ENCODE results near the gene CHM.
"Not testable (repeated sequence)": the region's sequence is repeated elsewhere in the genome, so short reads cannot be mapped to it uniquely, and the experiment has no call there.

CHM gene

GRCh38 chrX:86039625-86040568 lies 7.5 kb downstream of the CHM start:
- no peak for TF ChIP-seq CTCF (IDR thresholded peaks at IDR 0.05; ENCODE audit: low read depth, low read length, missing control alignments)
- no peak for DNase-seq (ENCODE audit: extremely low read depth, low read depth)
- H3K4me3 ChIP-seq (replicated peaks; ENCODE audit: low read depth, low read length) = no peak overlapping the region

GRCh38 chrX:86033385-86033784 lies 14.0 kb downstream of the CHM start:
- no peak for DNase-seq (ENCODE audit: extremely low read depth, low read depth)
- no peak for TF ChIP-seq CTCF (IDR thresholded peaks at IDR 0.05; ENCODE audit: low read depth, low read length, missing control alignments)
- H3K4me3 ChIP-seq (replicated peaks; ENCODE audit: low read depth, low read length) = no peak overlapping the region

- no peak for TF ChIP-seq CTCF (IDR thresholded peaks at IDR 0.05; ENCODE audit: low read depth, low read length, missing control alignments)
- no peak overlapping the region for H3K4me3 ChIP-seq (replicated peaks; ENCODE audit: low read depth, low read length)
- no peak for DNase-seq (ENCODE audit: extremely low read depth, low read depth)
Observed at GRCh38 chrX:86028681-86029080, 18.7 kb downstream of the CHM start.

- no peak for TF ChIP-seq CTCF (IDR thresholded peaks at IDR 0.05; ENCODE audit: low read depth, low read length, missing control alignments)
- H3K4me3 ChIP-seq (replicated peaks; ENCODE audit: low read depth, low read length) = no peak overlapping the region
- no peak for DNase-seq (ENCODE audit: extremely low read depth, low read depth)
Observed at GRCh38 chrX:86023811-86024210, 23.5 kb downstream of the CHM start.

- no peak overlapping the region for H3K4me3 ChIP-seq (replicated peaks; ENCODE audit: low read depth, low read length)
- no peak for DNase-seq (ENCODE audit: extremely low read depth, low read depth)
- no peak for TF ChIP-seq CTCF (IDR thresholded peaks at IDR 0.05; ENCODE audit: low read depth, low read length, missing control alignments)
Observed at GRCh38 chrX:86021652-86022289, 25.6 kb downstream of the CHM start.

GRCh38 chrX:86016139-86016538 lies 31.2 kb downstream of the CHM start:
- no peak for DNase-seq (ENCODE audit: extremely low read depth, low read depth)
- H3K4me3 ChIP-seq (replicated peaks; ENCODE audit: low read depth, low read length) = no peak overlapping the region
- TF ChIP-seq CTCF (IDR thresholded peaks at IDR 0.05; ENCODE audit: low read depth, low read length, missing control alignments) = no peak

- not testable (repeated sequence) for H3K4me3 ChIP-seq (replicated peaks; ENCODE audit: low read depth, low read length); DNase-seq (ENCODE audit: extremely low read depth, low read depth)
Observed at GRCh38 chrX:86014959-86015358, 32.4 kb downstream of the CHM start.
